HCT116 (cell line): Measurements from ENCODE around the gene ING4. TPM values are rescaled to one million over a fixed set of nuclear protein-coding genes. Genes with fewer than 3 reads are reported as not detected.

Experiments
- ATAC-seq: fragments of 200-7000 bp; cut with Tn5 transposase; 2 replicates; pipeline ENCODE4 v1.9.1; 2020; ENCODE audit warnings: mild to moderate bottlenecking, moderate library complexity
- BruUV-seq: library from RNA; stranded (reverse); fragments of 400-500 nt; replicated peaks from 2 replicates; lab custom pipeline; 2021; lab: Mats Ljungman, UMichigan
- CTCF ChIA-PET: fragments of 300-600 bp; sonication (Branson Sonifier 250); formaldehyde crosslinking; loops from one replicate; lab custom pipeline; 2021; ENCODE audit warnings: antibody characterized with exemption; lab: Charles Lee
- POLR2A ChIA-PET: fragments of 300-600, 350-600 bp; sonication (Branson Sonifier 250); formaldehyde crosslinking; loops from one replicate; lab custom pipeline; 2021; ENCODE audit warnings: antibody characterized with exemption; lab: Charles Lee
- RAD21 ChIA-PET, 2 experiments: fragments of 300-600 bp; sonication (Branson Sonifier 250); formaldehyde crosslinking; loops; one replicate each; lab custom pipeline; 2023; ENCODE audit warnings: low total read pairs in 2 of 2; ENCODE audit not compliant: uncharacterized antibody in 2 of 2, unreplicated experiment in 2 of 2, low non-redundant PET in 1 of 2; lab: Charles Lee
- DNase-seq: peaks from one replicate; pipeline ENCODE4 v3.0.0-alpha.2; 2010; ENCODE audit warnings: low read depth, low spot score
- H2AFZ ChIP-seq: fragments of 200-600 bp; shearing (Covaris generic), sonication (generic); 2 replicates; pipeline ENCODE4 v1.6.1; 2017; ENCODE audit warnings: low read depth, mixed run types, mixed read lengths, antibody characterized with exemption, low read length; ENCODE audit not compliant: poor library complexity, severe bottlenecking
- H3K27ac ChIP-seq: 2 replicates; pipeline ENCODE4 v1.5.1; 2012; ENCODE audit warnings: low read depth, low read length
- H3K27me3 ChIP-seq: fragments of 200-600 bp; sonication (generic); 2 replicates; pipeline ENCODE4 v1.6.1; 2016; ENCODE audit warnings: mixed run types, low read length, mixed read lengths; ENCODE audit not compliant: insufficient read depth
- H3K36me3 ChIP-seq, 2 experiments: fragments of 200-500 bp in 1 of 2; fragments of 200-600 bp in 1 of 2; sonication (Bioruptor generic) in 1 of 2; sonication (generic) in 1 of 2; 2 replicates each; pipeline versions ENCODE4 v1.5.1 to v1.6.1; 2014 to 2016; ENCODE audit warnings: low read length in 2 of 2, inconsistent platforms in 1 of 2, mixed read lengths in 1 of 2, mixed run types in 1 of 2; ENCODE audit not compliant: insufficient read depth in 2 of 2, control insufficient read depth in 1 of 2
- H3K4me1 ChIP-seq, 2 experiments: fragments of 200-600 bp in 1 of 2; sonication (generic) in 1 of 2; 2 replicates each; pipeline versions ENCODE4 v1.5.1 to v1.6.1; 2012 to 2017; ENCODE audit warnings: low read length in 2 of 2, inconsistent platforms in 1 of 2, mild to moderate bottlenecking in 1 of 2, mixed read lengths in 1 of 2, mixed run types in 1 of 2, moderate library complexity in 1 of 2; ENCODE audit not compliant: insufficient read depth in 2 of 2, control insufficient read depth in 1 of 2
- H3K4me2 ChIP-seq: fragments of 200-600 bp; sonication (generic); 2 replicates; pipeline ENCODE4 v1.6.1; 2017; ENCODE audit warnings: mixed run types, low read length, mixed read lengths
- H3K4me3 ChIP-seq, 2 experiments: fragments of 200-600 bp in 1 of 2; sonication (generic) in 1 of 2; replicated peaks in 1 of 2; 2 replicates each; pipeline ENCODE4 v1.5.1; 2011 to 2016; ENCODE audit warnings: low read length in 2 of 2, control low read depth in 1 of 2, low read depth in 1 of 2, mild to moderate bottlenecking in 1 of 2, mixed read lengths in 1 of 2, mixed run types in 1 of 2
- H3K79me2 ChIP-seq: fragments of 200-600 bp; sonication (generic); 2 replicates; pipeline ENCODE4 v1.6.1; 2017; ENCODE audit warnings: mild to moderate bottlenecking, mixed run types, low read length, moderate library complexity, mixed read lengths; ENCODE audit not compliant: insufficient read depth
- H3K9ac ChIP-seq: fragments of 200-600 bp; sonication (generic); 2 replicates; pipeline ENCODE4 v1.6.1; 2016; ENCODE audit warnings: low read length, mixed read lengths
- H3K9me2 ChIP-seq: fragments of 200-600 bp; sonication (generic), shearing (Covaris generic); 2 replicates; pipeline ENCODE4 v1.6.1; 2017; ENCODE audit warnings: mixed run types, mild to moderate bottlenecking, moderate library complexity; ENCODE audit not compliant: insufficient read depth
- H3K9me3 ChIP-seq, 2 experiments: fragments of 200-500 bp in 1 of 2; fragments of 200-600 bp in 1 of 2; sonication (Bioruptor generic) in 1 of 2; sonication (generic) in 1 of 2; 2 replicates each; pipeline ENCODE4 v1.6.1; 2014 to 2017; ENCODE audit warnings: low read length in 2 of 2, mixed read lengths in 2 of 2, inconsistent platforms in 1 of 2, low read depth in 1 of 2, mild to moderate bottlenecking in 1 of 2, mixed run types in 1 of 2, moderate library complexity in 1 of 2; ENCODE audit not compliant: control insufficient read depth in 1 of 2, insufficient read depth in 1 of 2
- H4K20me1 ChIP-seq: fragments of 200-600 bp; sonication (generic), shearing (Covaris generic); 2 replicates; pipeline ENCODE4 v1.6.1; 2017; ENCODE audit warnings: mixed run types, mild to moderate bottlenecking, moderate library complexity; ENCODE audit not compliant: insufficient read depth
- CBX3 ChIP-seq: IDR thresholded peaks from 2 replicates; pipeline ENCODE4 v1.6.1; 2012; ENCODE audit warnings: low read depth
- EGR1 ChIP-seq: IDR thresholded peaks from 2 replicates; pipeline ENCODE4 v1.6.1; 2012; ENCODE audit warnings: low read depth
- ELF1 ChIP-seq: IDR thresholded peaks from 2 replicates; pipeline ENCODE4 v1.6.1; 2012; ENCODE audit warnings: low read depth, borderline replicate concordance
- EZH2 ChIP-seq: fragments of 200-600 bp; sonication (generic); IDR thresholded peaks from 2 replicates; pipeline ENCODE4 v1.6.1; 2017; ENCODE audit warnings: antibody characterized with exemption, mixed run types
- JUND ChIP-seq: IDR thresholded peaks from 2 replicates; pipeline ENCODE4 v1.6.1; 2012
- POLR2AphosphoS5 ChIP-seq: IDR thresholded peaks from 2 replicates; pipeline ENCODE4 v1.6.1; 2011; ENCODE audit warnings: mild to moderate bottlenecking, low read depth, low read length, moderate library complexity
- RAD21 ChIP-seq: IDR thresholded peaks from 2 replicates; pipeline ENCODE4 v1.6.1; 2012; ENCODE audit warnings: low read depth, mild to moderate bottlenecking
- SIN3A ChIP-seq: IDR thresholded peaks from 2 replicates; pipeline ENCODE4 v1.6.1; 2012; ENCODE audit warnings: low read depth
- SP1 ChIP-seq: IDR thresholded peaks from 2 replicates; pipeline ENCODE4 v1.6.1; 2012; ENCODE audit warnings: low read depth
- SRF ChIP-seq: IDR thresholded peaks from 2 replicates; pipeline ENCODE4 v1.6.1; 2012; ENCODE audit warnings: low read depth
- TCF7L2 ChIP-seq: IDR thresholded peaks from 2 replicates; pipeline ENCODE4 v1.7.0; 2011; ENCODE audit warnings: borderline replicate concordance, inconsistent platforms; ENCODE audit not compliant: insufficient read depth, insufficient read length; ENCODE audit errors: extremely low read depth
- YY1 ChIP-seq: IDR thresholded peaks from 2 replicates; pipeline ENCODE4 v1.6.1; 2011; ENCODE audit warnings: low read length, low read depth, moderate library complexity, mild to moderate bottlenecking; ENCODE audit not compliant: insufficient replicate concordance; ENCODE audit errors: extremely low read depth
- ZFX ChIP-seq: fragments of 450-650 bp; IDR thresholded peaks from 2 replicates; pipeline ENCODE4 v1.6.1; 2017
- ZNF274 ChIP-seq: fragments of 200-500 bp; sonication (Bioruptor generic); IDR thresholded peaks from 2 replicates; pipeline ENCODE4 v1.6.1; 2014; ENCODE audit warnings: mild to moderate bottlenecking, low read depth, low read length, inconsistent platforms
- intact Hi-C: fragments of 100-400 bp; cut with micrococcal nuclease; formaldehyde crosslinking; loops from 2 replicates; pipeline ENCODE4 v1.10.0; 2022
- total RNA-seq: library from RNA; stranded (reverse); gene quantifications from one replicate; pipeline ENCODE4 v1.2.1, GENCODE V29; 2021; ENCODE audit not compliant: unreplicated experiment
- TF ChIP-seq, protein P1 (sequence below): IDR thresholded peaks from 2 replicates; pipeline ENCODE4 v1.6.1; 2012
- TF ChIP-seq, protein P2 (sequence below): IDR thresholded peaks from 2 replicates; pipeline ENCODE4 v1.6.1; 2012; ENCODE audit warnings: low read depth
- TF ChIP-seq, protein P3 (sequence below): IDR thresholded peaks from 2 replicates; pipeline ENCODE4 v1.6.1; 2012

The ING4 gene
- total RNA-seq, 1 experiment from 2014 or later = 17.9 TPM

DNA sequence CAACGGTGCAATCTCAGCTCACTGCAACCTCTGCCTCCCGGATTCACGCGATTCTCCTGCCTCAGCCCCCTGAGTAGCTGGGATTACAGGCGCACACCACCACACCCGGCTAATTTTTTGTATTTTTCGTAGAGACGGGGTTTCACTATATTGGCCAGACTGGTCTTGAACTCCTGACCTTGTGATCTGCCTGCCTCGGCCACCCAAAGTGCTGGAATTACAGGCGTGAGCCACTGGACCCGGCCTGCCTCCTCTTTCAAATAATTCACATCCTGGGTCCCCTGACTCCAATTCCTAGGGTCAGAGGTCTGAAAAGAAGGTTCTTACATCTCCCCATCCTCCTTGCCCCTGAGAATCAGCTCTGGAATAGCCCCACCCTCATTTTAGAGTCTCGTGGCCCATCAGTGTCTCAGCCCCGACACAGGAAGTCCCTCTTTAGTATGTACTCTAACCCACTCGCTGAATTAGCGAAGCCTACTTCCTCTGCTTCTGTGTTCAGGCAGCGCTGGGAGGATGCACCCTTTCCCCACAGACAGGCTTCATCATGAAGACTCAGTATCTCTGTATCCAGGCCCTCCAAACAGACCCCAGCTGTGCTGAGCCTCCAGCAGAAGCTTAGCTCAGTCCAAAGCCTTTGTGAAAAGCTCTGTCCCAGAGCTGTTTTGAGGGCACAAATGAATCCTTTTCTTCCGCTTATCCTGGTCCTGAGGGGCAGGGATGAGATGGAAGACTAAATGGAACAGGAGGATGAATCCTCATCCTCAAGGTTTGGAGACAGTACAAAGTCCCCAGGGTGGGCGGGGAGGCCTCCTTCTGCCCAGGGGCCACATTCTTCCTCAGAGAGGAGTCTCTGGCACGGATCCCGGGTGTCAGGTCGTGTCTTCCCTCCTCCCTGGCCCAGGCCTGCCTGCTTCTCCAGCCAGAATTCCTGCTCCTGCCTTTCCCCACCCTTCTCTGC is 30.6 kb downstream of the ING4 start (continued):
- no peak for TF ChIP-seq POLR2AphosphoS5

DNA sequence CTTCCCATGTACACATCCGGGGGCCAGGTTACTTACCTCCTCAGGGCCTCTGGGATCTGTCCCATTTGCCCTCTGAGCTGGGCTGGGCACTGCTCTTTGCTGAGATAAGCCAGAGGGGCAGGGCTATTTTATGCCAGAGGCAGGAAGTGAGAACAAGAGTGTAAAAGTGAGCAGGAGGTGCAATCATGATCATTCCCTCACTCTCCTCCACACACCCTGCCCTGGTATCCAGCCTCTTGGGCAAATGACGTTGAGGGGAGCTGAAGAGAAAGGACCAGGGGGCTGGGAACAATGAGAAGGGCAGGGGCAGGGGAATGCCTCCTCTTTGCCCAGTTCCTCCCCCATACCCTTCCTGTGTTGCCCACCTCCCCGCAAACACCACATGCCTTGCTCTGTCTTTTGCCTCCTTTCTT is 31.4 kb downstream of the ING4 start:
- ChIA-PET RAD21 (no interaction called here), CTCF (no interaction called here), POLR2A (no interaction called here)
- Histone ChIP-seq H3K36me3 (no peaks in the 10 kb centered on the region), H3K9me3 (no peaks in the 10 kb centered on the region), H2AFZ (no peak overlapping the region), H3K4me1 (peaks cover 12 to 24% of the 10 kb centered on the region in 2 experiments), H3K9ac (no peak overlapping the region), H3K4me2 (no peak overlapping the region), H4K20me1 (no peaks in the 10 kb centered on the region), H3K27me3 (no peaks in the 10 kb centered on the region), H3K4me3 (no peak overlapping the region), H3K79me2 (no peaks in the 10 kb centered on the region), H3K27ac (no peak overlapping the region), H3K9me2 (no peaks in the 10 kb centered on the region)
- intact Hi-C loops = no loop called here
- no peak for TF ChIP-seq RAD21
- TF ChIP-seq ELF1 = no peak
- no peak for TF ChIP-seq EGR1
- TF ChIP-seq TCF7L2 = no peak
- no peak for TF ChIP-seq SP1
- TF ChIP-seq, protein P1, sequence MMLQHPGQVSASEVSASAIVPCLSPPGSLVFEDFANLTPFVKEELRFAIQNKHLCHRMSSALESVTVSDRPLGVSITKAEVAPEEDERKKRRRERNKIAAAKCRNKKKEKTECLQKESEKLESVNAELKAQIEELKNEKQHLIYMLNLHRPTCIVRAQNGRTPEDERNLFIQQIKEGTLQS = no peak
- no peak for TF ChIP-seq JUND
- TF ChIP-seq EZH2 = no peak
- no peak for TF ChIP-seq YY1
- no peak for TF ChIP-seq ZNF274
- TF ChIP-seq, protein P2, sequence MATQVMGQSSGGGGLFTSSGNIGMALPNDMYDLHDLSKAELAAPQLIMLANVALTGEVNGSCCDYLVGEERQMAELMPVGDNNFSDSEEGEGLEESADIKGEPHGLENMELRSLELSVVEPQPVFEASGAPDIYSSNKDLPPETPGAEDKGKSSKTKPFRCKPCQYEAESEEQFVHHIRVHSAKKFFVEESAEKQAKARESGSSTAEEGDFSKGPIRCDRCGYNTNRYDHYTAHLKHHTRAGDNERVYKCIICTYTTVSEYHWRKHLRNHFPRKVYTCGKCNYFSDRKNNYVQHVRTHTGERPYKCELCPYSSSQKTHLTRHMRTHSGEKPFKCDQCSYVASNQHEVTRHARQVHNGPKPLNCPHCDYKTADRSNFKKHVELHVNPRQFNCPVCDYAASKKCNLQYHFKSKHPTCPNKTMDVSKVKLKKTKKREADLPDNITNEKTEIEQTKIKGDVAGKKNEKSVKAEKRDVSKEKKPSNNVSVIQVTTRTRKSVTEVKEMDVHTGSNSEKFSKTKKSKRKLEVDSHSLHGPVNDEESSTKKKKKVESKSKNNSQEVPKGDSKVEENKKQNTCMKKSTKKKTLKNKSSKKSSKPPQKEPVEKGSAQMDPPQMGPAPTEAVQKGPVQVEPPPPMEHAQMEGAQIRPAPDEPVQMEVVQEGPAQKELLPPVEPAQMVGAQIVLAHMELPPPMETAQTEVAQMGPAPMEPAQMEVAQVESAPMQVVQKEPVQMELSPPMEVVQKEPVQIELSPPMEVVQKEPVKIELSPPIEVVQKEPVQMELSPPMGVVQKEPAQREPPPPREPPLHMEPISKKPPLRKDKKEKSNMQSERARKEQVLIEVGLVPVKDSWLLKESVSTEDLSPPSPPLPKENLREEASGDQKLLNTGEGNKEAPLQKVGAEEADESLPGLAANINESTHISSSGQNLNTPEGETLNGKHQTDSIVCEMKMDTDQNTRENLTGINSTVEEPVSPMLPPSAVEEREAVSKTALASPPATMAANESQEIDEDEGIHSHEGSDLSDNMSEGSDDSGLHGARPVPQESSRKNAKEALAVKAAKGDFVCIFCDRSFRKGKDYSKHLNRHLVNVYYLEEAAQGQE = no peak
- no peak for TF ChIP-seq SRF
- TF ChIP-seq SIN3A = no peak
- TF ChIP-seq CBX3 = no peak
- no peak for TF ChIP-seq ZFX
- TF ChIP-seq, protein P3, sequence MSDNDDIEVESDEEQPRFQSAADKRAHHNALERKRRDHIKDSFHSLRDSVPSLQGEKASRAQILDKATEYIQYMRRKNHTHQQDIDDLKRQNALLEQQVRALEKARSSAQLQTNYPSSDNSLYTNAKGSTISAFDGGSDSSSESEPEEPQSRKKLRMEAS = no peak
- TF ChIP-seq POLR2AphosphoS5 = no peak
- BruUV-seq = no TSS peak
- ATAC-seq (no peak), DNase-seq (no peak)
